ENCODE results near the gene ABCG1. TPM values are rescaled to one million over a fixed set of nuclear protein-coding genes. Genes with fewer than 3 reads are reported as not detected.

The ABCG1 gene
- polyA plus RNA-seq, 2 of the 4 experiments (the other 2 are of a cell fraction), result 2.3 to 5.1 TPM

GRCh38 chr21:42311160-42311559 is 92.2 kb downstream of the ABCG1 start:
- Histone ChIP-seq H3K4me3 (no peak overlapping the region), H3K27ac (no peak overlapping the region), H3K4me2 (no peak overlapping the region), H3K9me3 (no peaks in the 10 kb centered on the region), H3K4me1 (no peaks in the 10 kb centered on the region)
- ChIA-PET POLR2A (no interaction called here), CTCF (interaction anchor here (1.0 to 3.0 kb wide), 11 partner anchors 11 to 226 kb away, joined by 3 to 15 read pairs (median 6); no protein-coding TSS in a partner anchor)
- no peak for FAIRE-seq
- TF ChIP-seq PHF8 (IDR thresholded peaks at IDR 0.05; ENCODE audit: borderline replicate concordance, low read depth) (no peak), REST (IDR thresholded peaks at IDR 0.05) (no peak), MYC (IDR thresholded peaks at IDR 0.05; ENCODE audit: borderline replicate concordance, low read length) (no peak), CBX8 (IDR thresholded peaks at IDR 0.05) (no peak), NR3C1 (IDR thresholded peaks at IDR 0.05) (no peak), ZC3H11A (IDR thresholded peaks at IDR 0.05) (no peak), POLR2AphosphoS2 (conservative IDR thresholded peaks at IDR 0.05; ENCODE audit: low read length) (no peak), RARB (CRISPR knock-in tag; IDR thresholded peaks at IDR 0.05) (no peak), SMC3 (IDR thresholded peaks at IDR 0.05) (no peak), SREBF2 (IDR thresholded peaks at IDR 0.05) (no peak), NFE2L2 (conservative IDR thresholded peaks at IDR 0.05; ENCODE audit: low read length) (no peak), RAD21 (conservative IDR thresholded peaks at IDR 0.05 in 1 of 2, IDR thresholded peaks at IDR 0.05 in 1 of 2) (no peak), MAZ (IDR thresholded peaks at IDR 0.05; ENCODE audit: borderline replicate concordance, low read depth, low read length) (no peak)
- 91% methylated on average over 14 of the region's 14 CpGs for WGBS (ENCODE audit: missing lambda C conversion rate)
- DNase-seq (ENCODE audit: low read depth in 1 of 2, low spot score in 1 of 2), result no peak
- no peak for ATAC-seq

GRCh38 chr21:42311816-42312625 is 93.1 kb downstream of the ABCG1 start:
- no peaks in the 10 kb centered on the region for H3K4me1 ChIP-seq
- no peak overlapping the region for H3K27ac ChIP-seq
- no peak for FAIRE-seq
- no peaks in the 10 kb centered on the region for H3K9me3 ChIP-seq
- ChIA-PET CTCF (interaction anchor here (1.0 to 1.5 kb wide), 3 partner anchors 33 to 225 kb away, joined by 3 read pairs; no protein-coding TSS in a partner anchor), POLR2A (no interaction called here)
- H3K4me3 ChIP-seq, result no peak overlapping the region
- TF ChIP-seq FOSB (CRISPR knock-in tag; IDR thresholded peaks at IDR 0.05) (no peak), ELK1 (IDR thresholded peaks at IDR 0.05; ENCODE audit: low read depth, low read length) (no peak), ESRRA (IDR thresholded peaks at IDR 0.05; ENCODE audit: borderline replicate concordance, low read length) (no peak), KDM1A (IDR thresholded peaks at IDR 0.05; ENCODE audit: low read depth) (no peak), KDM5A (IDR thresholded peaks at IDR 0.05) (no peak), ATOH8 (CRISPR knock-in tag; IDR thresholded peaks at IDR 0.05; ENCODE audit: low read depth) (no peak), PHF8 (IDR thresholded peaks at IDR 0.05; ENCODE audit: borderline replicate concordance, low read depth) (no peak), TFCP2L1 (CRISPR knock-in tag; IDR thresholded peaks at IDR 0.05) (no peak), POLR2AphosphoS2 (conservative IDR thresholded peaks at IDR 0.05; ENCODE audit: low read length) (no peak), GATA3 (IDR thresholded peaks at IDR 0.05; ENCODE audit: borderline replicate concordance) (no peak), JUNB (IDR thresholded peaks at IDR 0.05) (no peak)
- no peak overlapping the region for H3K4me2 ChIP-seq
- no peak for ATAC-seq
- 74% methylated on average over 14 of the region's 21 CpGs for WGBS (ENCODE audit: missing lambda C conversion rate)
- no peak for DNase-seq (ENCODE audit: low read depth in 1 of 2, low spot score in 1 of 2)
